Liver (tissue), 9 donors: ENCODE results near the gene IFNLR1. TPM values are rescaled to one million over a fixed set of nuclear protein-coding genes. Genes with fewer than 3 reads are reported as not detected.

Experiments used
- DNase-seq: peaks from one replicate; pipeline ENCODE4 v3.0.0-alpha.2; 2017; ENCODE audit warnings: low spot score
- H3K27ac ChIP-seq, 2 donors: one replicate each; pipeline ENCODE4 v1.7.0; 2013; ENCODE audit warnings: inconsistent platforms in 2 of 2, low read length in 2 of 2, control low read depth in 1 of 2, low read depth in 1 of 2, mild to moderate bottlenecking in 1 of 2
- H3K27me3 ChIP-seq, 4 donors: one replicate each; pipeline versions ENCODE4 v1.6.1 to v1.7.0; 2013; ENCODE audit warnings: low read length in 3 of 4, inconsistent platforms in 1 of 4, mild to moderate bottlenecking in 1 of 4, moderate library complexity in 1 of 4; ENCODE audit not compliant: control insufficient read depth in 4 of 4, insufficient read depth in 4 of 4
- H3K36me3 ChIP-seq, 4 donors: one replicate each; pipeline versions ENCODE4 v1.6.1 to v1.7.0; 2013; ENCODE audit warnings: low read length in 3 of 4, mild to moderate bottlenecking in 3 of 4, low read depth in 1 of 4, moderate library complexity in 1 of 4; ENCODE audit not compliant: control insufficient read depth in 4 of 4, insufficient read depth in 3 of 4
- H3K4me1 ChIP-seq, 4 donors: one replicate each; pipeline versions ENCODE4 v1.6.1 to v1.7.0; 2013; ENCODE audit warnings: low read length in 3 of 4, mild to moderate bottlenecking in 3 of 4, moderate library complexity in 1 of 4; ENCODE audit not compliant: control insufficient read depth in 4 of 4, insufficient read depth in 4 of 4
- H3K4me3 ChIP-seq, 3 donors: one replicate each; pipeline versions ENCODE4 v1.6.1 to v1.7.0; 2013; ENCODE audit warnings: low read length in 3 of 3, control low read depth in 1 of 3, low read depth in 1 of 3, mild to moderate bottlenecking in 1 of 3
- H3K9ac ChIP-seq, 2 donors: one replicate each; pipeline ENCODE4 v1.7.0; 2013; ENCODE audit warnings: low read length in 2 of 2, mild to moderate bottlenecking in 2 of 2, moderate library complexity in 2 of 2, control low read depth in 1 of 2, low read depth in 1 of 2
- H3K9me3 ChIP-seq, 4 donors: one replicate each; pipeline versions ENCODE4 v1.6.1 to v1.7.0; 2013; ENCODE audit warnings: low read length in 3 of 4; ENCODE audit not compliant: control insufficient read depth in 4 of 4
- RAD21 ChIP-seq, 2 donors: IDR thresholded peaks; 2 replicates each; pipeline ENCODE4 v1.6.1; 2016; ENCODE audit warnings: antibody characterized with exemption in 2 of 2, mild to moderate bottlenecking in 2 of 2
- REST ChIP-seq: IDR thresholded peaks from 2 replicates; pipeline ENCODE4 v1.6.1; 2016; ENCODE audit warnings: antibody characterized with exemption, mild to moderate bottlenecking
- WGBS: extraction: QIAGEN DNeasy Blood & Tissue Kit; methylation state at CpG from one replicate; pipeline ENCODE4 v1.1.7; 2013; 5-methylcytosine and 5-hydroxymethylcytosine counted together
- polyA plus RNA-seq, 2 donors: library from polyadenylated mRNA; stranded (reverse) in 1 of 2; unstranded in 1 of 2; fragments of 200-250 nt in 1 of 2; fragments of >200 nt in 1 of 2; fragmentation: Nextera tagmentation in 1 of 2; extraction: Ambion mirVana in 1 of 2; gene quantifications; one replicate each; pipeline versions ENCODE4 v1.2.1 to v1.2.3, GENCODE V29; 2013 to 2015
- total RNA-seq, 2 donors: library from RNA; depleted of rRNA; stranded (reverse); fragments of >200 nt; gene quantifications; one replicate each; pipeline ENCODE4 v1.2.3, GENCODE V29; 2014
- TF ChIP-seq, protein P1 (sequence below): fragments of 150-350 bp; IDR thresholded peaks from 2 replicates; pipeline ENCODE4 v1.5.1; 2017; ENCODE audit warnings: improper control_type of control experiment, low read depth, low read length; ENCODE audit not compliant: missing input control
- TF ChIP-seq, protein P2 (sequence below): IDR thresholded peaks from 2 replicates; pipeline ENCODE4 v1.6.1; 2016; ENCODE audit warnings: antibody characterized with exemption
- donor health status: healthy.
- donor health status: healthy.
- donor health status: healthy.
- donor health status: healthy.
- donor health status: healthy.

The IFNLR1 gene
- total and polyA plus RNA-seq, 4 donors: 2.2 to 6.4 (median 3.5) TPM

DNA sequence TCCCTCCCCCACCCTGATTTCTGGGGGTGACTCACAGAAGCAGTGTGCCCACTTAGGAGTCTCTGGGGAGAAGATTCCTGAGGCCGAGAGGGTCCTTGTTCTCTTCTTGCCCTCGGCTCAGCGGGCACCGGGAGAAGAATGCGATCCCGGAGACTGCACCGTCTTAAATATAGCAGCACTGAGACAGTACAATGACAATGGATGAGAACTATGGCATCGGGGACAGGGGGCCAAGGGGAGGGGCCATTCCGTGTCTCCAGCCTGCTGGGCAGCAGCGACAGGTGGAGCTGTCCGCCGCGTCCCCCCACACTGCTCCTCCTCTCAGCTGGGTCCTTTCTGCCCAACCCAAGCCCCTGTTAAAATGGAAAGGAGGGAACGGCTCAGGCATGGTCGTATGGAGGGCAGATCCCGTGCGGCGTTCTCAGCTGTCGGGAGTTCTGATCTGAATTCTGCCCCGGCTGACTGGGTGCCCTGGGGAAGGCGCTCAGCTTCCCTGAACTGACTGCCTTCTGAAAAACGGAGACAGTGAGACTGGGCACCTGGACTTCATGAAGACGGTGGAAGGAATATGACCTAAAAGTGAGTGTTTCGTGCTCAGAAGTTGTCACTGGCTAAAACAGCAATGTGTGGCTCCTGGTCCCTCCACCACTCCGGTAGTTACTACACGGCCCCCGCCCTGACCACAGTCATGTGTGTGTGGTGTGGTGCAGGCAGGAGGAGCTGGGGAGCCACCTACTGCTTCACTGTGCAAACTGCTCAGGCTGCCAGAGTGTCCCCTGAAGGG, 74.9 kb downstream of the IFNLR1 start, which contains the start of gene MYOM3:
TSS of gene MYOM3 (minus strand) at position 140 of the 784 bp plus-strand sequence. CDS start 3,499 bp downstream, outside the sequence.
- DNase-seq: peak; percentile 49
- no peak within 1 kb of the TSS for H3K4me3 ChIP-seq
- 47% methylated on average over 27 of the region's 27 CpGs for WGBS

More for the DNA sequence above, 74.9 kb downstream of the IFNLR1 start, which contains the start of gene MYOM3:
- H3K27me3 ChIP-seq: no peaks in the 10 kb centered on the region
- H3K27ac ChIP-seq: no peak within 1 kb of the TSS
- no peaks in the 10 kb centered on the region for H3K9me3 ChIP-seq
- no peaks in the 10 kb centered on the region for H3K36me3 ChIP-seq
- TF ChIP-seq REST: no peak
- peak; percentile 60 to 76 for TF ChIP-seq RAD21 (IDR thresholded peaks at IDR 0.05)
- TF ChIP-seq, protein P1, sequence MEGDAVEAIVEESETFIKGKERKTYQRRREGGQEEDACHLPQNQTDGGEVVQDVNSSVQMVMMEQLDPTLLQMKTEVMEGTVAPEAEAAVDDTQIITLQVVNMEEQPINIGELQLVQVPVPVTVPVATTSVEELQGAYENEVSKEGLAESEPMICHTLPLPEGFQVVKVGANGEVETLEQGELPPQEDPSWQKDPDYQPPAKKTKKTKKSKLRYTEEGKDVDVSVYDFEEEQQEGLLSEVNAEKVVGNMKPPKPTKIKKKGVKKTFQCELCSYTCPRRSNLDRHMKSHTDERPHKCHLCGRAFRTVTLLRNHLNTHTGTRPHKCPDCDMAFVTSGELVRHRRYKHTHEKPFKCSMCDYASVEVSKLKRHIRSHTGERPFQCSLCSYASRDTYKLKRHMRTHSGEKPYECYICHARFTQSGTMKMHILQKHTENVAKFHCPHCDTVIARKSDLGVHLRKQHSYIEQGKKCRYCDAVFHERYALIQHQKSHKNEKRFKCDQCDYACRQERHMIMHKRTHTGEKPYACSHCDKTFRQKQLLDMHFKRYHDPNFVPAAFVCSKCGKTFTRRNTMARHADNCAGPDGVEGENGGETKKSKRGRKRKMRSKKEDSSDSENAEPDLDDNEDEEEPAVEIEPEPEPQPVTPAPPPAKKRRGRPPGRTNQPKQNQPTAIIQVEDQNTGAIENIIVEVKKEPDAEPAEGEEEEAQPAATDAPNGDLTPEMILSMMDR: peak; percentile 24
- TF ChIP-seq, protein P2, sequence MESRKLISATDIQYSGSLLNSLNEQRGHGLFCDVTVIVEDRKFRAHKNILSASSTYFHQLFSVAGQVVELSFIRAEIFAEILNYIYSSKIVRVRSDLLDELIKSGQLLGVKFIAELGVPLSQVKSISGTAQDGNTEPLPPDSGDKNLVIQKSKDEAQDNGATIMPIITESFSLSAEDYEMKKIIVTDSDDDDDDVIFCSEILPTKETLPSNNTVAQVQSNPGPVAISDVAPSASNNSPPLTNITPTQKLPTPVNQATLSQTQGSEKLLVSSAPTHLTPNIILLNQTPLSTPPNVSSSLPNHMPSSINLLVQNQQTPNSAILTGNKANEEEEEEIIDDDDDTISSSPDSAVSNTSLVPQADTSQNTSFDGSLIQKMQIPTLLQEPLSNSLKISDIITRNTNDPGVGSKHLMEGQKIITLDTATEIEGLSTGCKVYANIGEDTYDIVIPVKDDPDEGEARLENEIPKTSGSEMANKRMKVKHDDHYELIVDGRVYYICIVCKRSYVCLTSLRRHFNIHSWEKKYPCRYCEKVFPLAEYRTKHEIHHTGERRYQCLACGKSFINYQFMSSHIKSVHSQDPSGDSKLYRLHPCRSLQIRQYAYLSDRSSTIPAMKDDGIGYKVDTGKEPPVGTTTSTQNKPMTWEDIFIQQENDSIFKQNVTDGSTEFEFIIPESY: no peak
- H3K9ac ChIP-seq: no peak within 1 kb of the TSS
- H3K4me1 ChIP-seq: no peaks in the 10 kb centered on the region
